OCI-LY7 (cell line): ENCODE results near the gene SRP54.

ENCODE experiments used
- CTCF ChIP-seq: fragments of 200-600 bp; sonication (generic); conservative IDR thresholded peaks from 2 replicates; pipeline ENCODE4 v1.5.1; 2014; ENCODE audit warnings: mild to moderate bottlenecking, antibody characterized with exemption, low read length, moderate library complexity, mixed read lengths
- EZH2phosphoT487 ChIP-seq: fragments of 200-600 bp; sonication (generic); IDR thresholded peaks from 2 replicates; pipeline ENCODE4 v1.6.1; 2018; ENCODE audit warnings: low read depth, borderline replicate concordance, mild to moderate bottlenecking, mixed run types, antibody characterized with exemption, low read length, moderate library complexity, mixed read lengths

GRCh38 chr14:34987180-34987579 is 4.4 kb downstream of the SRP54 start:
- no peak for TF ChIP-seq EZH2phosphoT487
- no peak for TF ChIP-seq CTCF
